ENCODE data around the gene AP1G2.
"Not testable (repeated sequence)": the region's sequence is repeated elsewhere in the genome, so short reads cannot be mapped to it uniquely, and the experiment has no call there.

Gene AP1G2, protein sequence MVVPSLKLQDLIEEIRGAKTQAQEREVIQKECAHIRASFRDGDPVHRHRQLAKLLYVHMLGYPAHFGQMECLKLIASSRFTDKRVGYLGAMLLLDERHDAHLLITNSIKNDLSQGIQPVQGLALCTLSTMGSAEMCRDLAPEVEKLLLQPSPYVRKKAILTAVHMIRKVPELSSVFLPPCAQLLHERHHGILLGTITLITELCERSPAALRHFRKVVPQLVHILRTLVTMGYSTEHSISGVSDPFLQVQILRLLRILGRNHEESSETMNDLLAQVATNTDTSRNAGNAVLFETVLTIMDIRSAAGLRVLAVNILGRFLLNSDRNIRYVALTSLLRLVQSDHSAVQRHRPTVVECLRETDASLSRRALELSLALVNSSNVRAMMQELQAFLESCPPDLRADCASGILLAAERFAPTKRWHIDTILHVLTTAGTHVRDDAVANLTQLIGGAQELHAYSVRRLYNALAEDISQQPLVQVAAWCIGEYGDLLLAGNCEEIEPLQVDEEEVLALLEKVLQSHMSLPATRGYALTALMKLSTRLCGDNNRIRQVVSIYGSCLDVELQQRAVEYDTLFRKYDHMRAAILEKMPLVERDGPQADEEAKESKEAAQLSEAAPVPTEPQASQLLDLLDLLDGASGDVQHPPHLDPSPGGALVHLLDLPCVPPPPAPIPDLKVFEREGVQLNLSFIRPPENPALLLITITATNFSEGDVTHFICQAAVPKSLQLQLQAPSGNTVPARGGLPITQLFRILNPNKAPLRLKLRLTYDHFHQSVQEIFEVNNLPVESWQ

DNA sequence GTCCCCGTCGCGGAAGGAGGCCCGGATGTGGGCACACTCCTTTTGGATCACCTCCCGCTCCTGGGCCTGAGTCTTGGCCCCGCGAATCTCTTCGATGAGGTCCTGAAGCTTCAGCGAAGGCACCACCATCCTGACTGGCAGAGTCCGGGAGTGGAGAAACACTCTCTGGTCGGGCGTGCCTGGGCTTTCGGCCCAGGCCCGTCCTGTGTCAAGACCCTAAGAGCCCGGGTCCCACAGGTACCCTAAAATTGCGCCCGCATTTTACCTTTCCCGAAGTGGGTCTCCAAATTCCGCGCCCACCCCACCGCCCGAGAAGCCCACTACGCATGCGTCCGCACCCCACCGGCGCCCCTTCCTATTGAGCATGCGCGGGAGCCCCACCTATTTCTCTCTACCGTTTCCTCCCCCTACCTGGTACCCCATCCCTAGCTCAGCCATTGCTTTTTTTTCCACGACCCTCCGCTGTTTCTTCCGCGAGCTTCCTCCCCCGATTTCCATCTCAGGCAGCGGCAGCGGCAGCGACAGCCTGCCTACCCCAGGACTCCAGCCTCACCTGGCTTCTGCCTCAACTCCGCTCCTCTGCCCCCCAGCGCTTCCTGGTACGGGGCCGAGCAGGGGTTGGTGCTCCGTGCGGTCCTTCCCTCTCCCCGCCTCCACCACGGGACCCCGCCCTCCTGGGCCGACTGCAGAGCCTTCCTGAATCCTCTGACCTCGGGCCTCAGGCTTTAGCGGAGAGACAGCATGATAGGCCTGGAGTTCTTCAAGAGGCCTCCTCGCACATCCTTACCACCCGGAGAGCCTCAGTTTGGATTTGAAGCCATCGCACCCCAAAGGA, at the start of gene AP1G2:
Gene AP1G2, minus strand, starts transcription at position 606 of the 835 bp plus-strand sequence. Its CDS starts 477 bp downstream, at position 129.
- in situ Hi-C loops (cut with HindIII; ENCODE audit: low sequenced_read_pairs) = no loop called here

DNA sequence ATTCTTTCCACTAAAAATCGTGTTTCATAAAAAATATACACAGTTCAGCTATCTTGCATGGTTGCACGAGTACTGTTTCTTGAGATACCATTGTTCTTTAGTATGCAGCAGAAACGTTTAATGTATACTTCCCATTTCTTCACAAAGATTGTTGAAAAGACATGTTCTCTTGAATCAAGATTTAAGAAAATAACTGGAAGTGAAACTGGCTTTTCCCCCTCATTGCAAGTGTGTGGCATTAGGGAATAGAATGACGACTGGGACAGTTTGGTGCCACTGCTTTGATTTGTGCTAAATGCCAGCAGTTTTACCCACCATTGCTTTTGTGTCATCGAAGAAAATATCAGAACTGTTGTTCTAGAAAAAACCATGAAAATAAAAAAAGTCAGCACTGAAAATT, 48.3 kb upstream of the AP1G2 start:
- in situ Hi-C loops (cut with HindIII; ENCODE audit: low sequenced_read_pairs) = no loop called here

DNA sequence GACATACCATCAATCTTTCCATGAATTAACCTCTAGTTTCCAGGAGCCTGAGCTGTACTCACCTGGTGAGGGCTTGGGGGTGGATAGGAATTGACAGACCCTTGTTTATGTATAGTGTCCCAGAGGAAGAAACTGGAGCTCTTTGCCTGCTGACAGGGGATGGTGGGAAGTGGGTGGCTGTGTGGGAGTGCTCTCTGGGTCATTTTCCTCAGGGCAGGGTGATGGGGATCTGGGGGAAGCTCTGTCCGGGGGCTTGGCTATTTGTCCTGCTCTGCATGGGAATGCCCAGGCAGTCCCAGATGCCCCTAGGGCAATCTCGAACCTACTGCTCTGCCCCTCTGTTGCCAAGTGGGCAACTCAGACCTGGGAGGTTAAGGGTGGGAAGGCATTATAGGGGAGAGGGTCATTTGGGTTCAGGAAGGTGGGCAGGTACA, 46.8 kb upstream of the AP1G2 start:
- in situ Hi-C loops (cut with HindIII; ENCODE audit: low sequenced_read_pairs) = no loop called here

DNA sequence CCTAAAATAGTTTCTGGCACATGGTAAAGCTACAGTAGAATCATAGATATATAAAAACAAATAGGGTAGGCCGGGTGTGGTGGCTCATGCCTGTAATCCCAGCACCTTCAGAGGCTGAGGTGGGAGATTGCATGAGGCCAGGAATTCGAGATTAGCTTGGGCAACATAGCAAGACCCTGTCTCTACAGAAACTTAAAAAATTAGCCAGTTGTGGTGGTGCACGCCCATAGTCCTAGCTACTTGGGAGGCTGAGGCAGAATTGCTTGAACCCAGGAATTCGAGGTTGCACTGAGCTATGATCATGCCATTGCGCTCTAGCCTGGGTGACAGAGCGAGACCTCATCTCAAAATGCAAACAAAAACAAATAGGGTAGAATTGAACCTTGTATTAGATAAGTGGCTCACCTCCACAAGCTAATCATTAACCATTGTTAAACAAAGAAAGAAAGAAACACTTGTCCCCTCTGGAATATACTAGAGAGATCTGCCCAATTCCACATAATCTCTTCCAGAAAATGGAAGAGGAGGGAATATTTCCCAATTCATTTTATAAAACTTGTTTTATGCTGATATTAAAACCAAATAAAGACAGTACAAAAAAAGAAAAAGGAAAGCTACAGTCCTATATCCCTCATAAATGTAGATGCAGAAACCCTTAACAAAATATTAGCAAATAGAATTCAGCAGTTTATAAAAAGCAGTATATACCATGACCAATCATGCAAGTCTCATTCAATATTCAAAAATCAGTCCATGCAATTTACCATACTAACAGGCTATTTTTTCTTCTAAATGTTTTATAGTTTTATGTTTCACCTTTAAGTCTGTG, 45.9 kb upstream of the AP1G2 start:
- in situ Hi-C loops (cut with HindIII; ENCODE audit: low sequenced_read_pairs) = no loop called here

DNA sequence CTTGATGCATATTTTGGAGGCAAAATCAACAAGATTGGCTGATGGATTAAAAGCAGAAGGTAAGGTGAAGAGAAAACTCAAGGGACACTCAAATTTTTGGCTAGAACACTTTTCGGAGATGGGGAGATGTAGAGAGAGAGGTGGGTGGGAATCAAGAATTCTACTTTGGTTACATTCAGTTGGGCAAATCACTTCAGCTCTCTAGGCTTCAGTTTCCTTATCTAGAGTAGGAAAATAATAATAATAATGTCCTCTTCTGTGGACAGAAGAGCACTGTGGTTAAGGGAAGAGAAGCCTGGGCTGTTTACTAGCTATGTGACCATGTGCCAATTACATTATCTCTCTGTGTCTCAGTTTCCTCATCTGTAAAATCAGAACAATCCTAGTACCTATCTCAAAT, 45.2 kb upstream of the AP1G2 start:
- in situ Hi-C loops (cut with HindIII; ENCODE audit: low sequenced_read_pairs) = no loop called here

DNA sequence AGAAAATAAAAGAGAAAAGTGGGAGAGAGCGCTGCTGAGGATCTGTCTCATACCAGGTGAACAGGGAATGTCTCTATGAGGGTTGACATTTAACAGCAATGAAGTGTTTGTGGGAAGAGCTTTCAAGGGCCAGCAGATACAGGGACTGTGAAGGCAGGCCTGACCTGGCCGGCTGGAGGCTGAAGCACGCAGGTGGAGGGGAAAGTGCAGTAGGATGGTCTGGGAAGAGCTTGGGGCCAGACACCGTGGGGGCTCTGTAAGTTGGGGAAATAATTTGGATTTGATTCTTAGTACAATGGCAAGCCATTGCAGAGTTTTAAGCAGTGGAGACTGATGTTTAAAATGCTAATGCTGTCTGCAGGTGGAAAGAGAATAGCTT, 44.8 kb upstream of the AP1G2 start:
- in situ Hi-C loops (cut with HindIII; ENCODE audit: low sequenced_read_pairs) = no loop called here

DNA sequence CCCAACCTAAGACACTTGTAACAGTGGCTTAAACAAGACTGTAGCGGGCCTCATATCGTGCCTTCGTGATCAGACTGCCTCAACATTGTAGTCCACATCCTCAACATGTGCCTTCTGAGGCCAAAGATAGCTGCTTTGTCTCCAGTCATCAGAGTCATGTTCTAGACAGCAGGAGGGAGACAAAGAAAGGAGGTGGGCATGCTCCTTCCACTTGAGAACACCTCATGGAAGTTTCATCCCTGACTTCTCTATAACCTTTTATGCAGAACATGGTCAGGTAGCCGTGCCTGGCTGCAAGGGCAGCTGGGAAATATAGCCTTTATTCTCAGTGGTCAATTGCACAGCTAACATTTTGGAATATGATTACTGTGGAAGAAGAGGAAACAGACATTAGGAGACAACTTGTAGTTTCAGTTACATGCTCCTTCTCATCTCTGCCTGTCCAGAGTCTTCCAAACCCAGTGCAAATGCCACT, 43.3 kb upstream of the AP1G2 start:
- in situ Hi-C loops (cut with HindIII; ENCODE audit: low sequenced_read_pairs) = no loop called here

DNA sequence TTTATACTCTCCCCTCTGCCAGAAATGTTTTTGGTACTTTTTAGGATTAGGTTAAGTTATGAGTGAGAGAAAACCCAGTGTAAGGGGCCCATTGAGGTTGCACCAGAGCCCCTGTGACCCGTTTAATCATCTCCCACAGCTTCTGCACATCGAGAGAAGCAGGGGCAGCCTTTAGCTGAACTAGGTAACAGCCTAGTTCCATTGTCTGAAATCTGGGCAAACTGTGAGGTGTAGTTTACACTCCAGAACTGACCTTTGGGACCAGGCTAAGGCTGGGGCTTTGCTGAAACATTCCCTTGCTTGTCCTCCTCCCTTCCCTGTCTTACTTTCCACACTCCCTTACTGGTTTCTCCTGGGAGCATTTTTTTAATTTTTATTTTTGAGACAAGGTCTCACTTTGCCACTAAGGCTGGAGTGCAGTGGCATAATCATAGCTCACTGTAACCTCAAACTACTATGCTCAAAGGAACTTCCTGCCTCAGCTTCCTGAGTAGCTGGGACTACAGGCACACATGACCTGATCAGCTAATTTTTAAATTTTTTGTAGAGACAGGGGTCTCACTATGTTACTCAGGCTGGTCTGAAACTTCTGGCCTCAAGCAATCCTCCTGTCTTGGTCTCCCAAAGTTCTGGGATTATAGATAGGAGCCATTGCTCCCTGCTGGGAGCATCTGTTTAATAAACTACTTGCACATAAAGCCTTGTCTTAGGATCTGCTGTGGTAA, 42.7 kb upstream of the AP1G2 start:
- in situ Hi-C loops (cut with HindIII; ENCODE audit: low sequenced_read_pairs) = no loop called here

DNA sequence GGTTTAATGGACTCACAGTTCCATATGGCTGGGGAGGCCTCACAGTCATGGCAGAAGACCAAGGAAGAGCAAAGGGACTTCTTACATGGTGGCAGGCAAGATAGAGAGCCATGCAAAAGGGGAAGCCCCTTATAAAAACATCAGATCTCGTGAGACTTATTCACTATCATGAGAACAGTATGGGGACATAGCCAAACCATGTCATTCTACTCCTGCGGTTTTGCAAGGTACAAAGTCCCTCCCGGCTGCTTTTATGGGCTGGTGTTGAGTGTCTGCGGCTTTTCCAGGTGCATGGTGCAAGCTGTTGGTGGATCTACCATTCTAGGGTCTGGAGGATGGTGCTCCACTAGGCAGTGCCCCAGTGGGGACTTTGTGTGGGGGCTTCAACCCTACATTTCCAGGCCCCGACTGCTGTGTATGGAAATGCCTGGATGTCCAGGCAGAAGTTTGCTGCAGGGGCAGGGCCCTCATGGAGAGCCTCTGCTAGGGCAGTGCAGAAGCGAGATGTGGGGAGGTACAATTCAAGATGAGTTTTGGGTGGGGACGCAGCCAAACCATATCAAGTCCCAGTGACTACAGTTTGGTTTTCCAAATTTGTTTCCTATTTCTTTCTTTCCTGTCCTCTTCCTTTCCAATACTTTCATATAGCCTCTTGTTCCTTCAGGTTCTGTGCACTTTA, 42.0 kb upstream of the AP1G2 start:
- in situ Hi-C loops (cut with HindIII; ENCODE audit: low sequenced_read_pairs) = not testable (repeated sequence)

DNA sequence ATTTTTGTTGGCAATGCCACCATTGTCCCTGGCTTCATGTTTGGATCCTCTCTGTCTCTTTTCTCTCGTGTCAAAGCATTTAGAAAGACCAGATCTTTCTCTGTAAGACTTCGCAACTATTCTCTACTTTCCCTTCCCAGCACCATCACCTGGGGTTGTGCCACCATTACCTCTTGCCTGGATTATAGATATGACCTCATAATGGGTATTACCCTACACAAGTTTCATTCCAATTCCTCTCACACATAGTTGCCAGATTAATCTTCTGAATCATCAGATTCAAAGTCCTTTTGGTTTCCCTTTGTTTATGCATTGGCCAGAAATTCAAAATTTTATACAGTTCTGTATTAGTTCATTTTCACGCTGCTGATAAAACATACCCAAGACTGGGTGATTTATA, 41.4 kb upstream of the AP1G2 start:
- in situ Hi-C loops (cut with HindIII; ENCODE audit: low sequenced_read_pairs) = no loop called here

DNA sequence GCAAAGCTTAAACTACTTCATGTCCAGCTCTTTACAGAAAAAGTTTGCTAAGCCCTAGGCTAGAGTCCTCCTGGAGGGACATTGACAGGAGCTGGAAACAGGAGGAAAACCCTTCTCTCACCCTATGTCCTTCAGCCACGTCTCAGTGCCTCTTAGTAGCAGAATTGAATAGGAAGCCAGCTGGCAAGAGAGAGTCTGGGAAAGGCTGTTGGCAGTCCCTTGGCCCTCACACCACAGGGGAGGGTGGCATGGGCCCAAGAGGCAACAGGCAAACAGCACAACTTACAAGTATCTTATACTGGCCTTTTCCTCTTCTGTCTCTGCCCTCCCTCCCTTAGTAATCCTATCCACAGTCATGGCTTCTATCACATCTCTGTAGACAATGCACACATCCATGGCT, 40.9 kb upstream of the AP1G2 start:
- in situ Hi-C loops (cut with HindIII; ENCODE audit: low sequenced_read_pairs) = no loop called here

DNA sequence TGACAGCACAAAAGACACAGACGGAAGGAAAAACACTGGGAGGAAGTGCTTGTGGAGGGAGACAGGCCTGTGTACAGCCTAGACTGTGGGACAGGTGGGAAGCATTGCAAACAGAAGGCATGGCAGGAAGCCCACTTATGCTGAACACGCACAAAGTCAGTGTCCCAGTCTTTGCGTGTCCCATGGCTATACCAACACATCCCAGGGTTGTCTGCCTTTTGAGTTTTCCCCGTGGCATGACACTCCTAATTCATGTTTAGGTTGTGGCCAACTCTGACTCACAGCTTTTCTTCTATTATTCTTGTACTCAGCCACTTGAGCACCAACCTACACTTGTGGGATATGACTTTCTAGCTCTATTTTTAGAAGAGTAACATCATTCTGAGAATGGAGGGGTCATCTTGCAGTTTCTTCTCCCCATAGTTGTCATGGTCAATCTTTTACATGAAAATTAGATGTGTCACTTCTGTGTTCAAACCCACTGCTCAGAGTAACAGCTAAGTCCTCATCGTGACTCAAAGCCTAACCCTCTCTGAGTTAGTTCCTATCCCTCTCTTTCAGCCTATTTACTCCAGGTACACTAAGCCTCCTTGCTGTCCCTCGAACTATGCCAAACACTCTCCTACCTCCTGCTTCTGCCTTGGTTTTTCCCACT, 38.5 kb upstream of the AP1G2 start:
- in situ Hi-C loops (cut with HindIII; ENCODE audit: low sequenced_read_pairs) = no loop called here

DNA sequence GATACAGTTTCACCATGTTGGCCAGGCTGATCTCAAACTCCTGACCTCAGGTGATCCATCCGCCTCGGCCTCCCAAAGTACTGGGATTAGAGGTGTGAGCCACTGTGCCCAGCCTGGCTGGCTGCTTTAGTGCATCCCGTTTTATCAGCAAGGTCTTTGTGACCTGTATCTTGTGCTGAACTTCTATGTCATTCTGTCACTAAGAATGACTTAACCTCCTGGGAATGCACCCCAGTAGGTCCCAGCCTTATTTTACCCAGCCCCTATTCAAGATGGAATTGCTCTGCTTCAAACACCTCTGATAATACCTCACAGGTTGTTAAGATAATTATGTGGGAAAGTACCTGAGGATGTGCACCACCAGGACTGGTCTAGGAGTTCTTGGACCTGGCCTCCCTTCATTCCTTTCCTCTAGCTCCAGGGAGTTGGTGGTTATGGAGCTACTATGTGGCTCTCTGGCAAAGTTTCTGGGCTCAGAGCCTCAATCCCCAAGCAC, 37.1 kb upstream of the AP1G2 start:
- in situ Hi-C loops (cut with HindIII; ENCODE audit: low sequenced_read_pairs) = no loop called here

DNA sequence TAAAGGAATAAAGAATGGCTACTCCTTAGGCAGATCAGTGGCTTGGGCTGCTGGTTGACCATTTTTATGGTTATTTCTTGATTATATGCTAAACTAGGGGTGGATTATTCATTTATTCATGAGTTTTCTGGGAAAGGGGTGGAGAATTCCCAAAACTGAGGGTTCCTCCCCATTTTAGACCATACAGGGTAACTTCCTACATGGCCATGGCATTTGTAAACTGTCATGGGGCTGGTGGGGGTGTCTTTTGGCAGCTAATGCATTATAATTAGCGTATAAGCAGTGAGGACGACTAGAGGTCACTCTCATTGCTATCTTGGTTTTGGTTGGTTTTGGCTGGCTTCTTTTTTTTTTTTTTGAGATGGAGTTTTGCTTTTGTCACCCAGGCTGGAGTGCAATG, 36.6 kb upstream of the AP1G2 start:
- in situ Hi-C loops (cut with HindIII; ENCODE audit: low sequenced_read_pairs) = no loop called here

DNA sequence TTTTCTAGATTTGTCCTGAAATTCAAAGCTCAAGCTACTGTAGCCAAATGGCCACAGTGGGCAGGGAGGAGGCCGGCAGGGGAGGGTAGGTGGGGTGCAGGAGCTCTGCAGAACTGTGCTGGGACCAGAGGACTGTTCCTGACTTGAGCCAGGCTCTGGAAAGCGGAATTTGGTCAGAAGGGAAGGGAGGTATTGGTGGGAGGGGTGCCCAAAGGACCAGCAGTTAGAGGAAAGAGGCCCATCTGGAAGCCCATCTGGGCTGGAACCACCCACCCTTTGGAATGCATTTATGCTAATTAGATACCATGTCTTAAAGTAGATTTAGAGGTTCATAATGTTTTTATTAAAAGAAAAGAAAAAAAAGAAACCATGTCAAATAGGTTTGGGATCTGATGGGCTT, 35.5 kb upstream of the AP1G2 start:
- in situ Hi-C loops (cut with HindIII; ENCODE audit: low sequenced_read_pairs) = no loop called here

DNA sequence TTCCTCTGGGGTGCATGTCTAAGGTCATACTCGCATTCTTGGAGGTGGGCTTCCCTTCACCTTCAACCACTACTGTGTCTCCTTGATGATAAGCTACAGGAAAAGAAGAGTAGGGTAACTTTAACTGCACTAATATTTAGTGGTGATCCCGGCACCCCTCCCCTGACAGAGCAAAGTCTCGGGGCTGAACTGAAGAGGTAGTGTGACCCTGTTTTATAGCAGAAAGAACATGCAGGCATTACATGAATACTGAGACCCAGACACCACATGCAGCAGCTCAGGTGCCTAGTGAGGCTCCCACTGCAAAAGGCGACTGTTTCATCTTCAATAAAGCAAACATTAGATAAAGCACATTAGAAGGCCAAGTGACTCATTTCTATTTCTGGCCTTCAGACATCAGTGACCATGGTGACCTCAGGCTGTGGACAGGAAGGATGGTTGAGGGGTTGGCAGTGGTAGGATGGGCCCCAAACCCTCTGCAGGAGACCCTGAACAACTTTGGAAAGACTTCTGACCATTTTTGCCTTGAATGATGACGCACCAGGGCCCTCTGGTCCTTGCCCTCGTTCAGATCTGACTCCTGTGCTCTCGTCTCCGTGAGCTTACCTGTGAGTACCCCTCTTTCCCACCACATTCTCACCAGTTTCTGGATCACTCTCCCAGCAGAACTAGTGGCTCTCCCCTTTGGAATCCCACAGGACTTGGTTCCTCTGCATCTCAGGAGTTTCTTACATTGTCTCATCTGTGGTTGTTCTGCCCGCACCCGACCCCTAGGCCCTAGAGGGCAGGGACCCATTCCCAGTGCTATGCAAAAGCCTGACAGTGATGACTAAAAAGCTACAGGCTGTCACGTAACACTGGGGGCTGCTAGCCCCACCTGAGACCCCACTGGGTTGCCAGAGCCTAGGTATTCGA, 34.8 kb upstream of the AP1G2 start:
- in situ Hi-C loops (cut with HindIII; ENCODE audit: low sequenced_read_pairs) = no loop called here

DNA sequence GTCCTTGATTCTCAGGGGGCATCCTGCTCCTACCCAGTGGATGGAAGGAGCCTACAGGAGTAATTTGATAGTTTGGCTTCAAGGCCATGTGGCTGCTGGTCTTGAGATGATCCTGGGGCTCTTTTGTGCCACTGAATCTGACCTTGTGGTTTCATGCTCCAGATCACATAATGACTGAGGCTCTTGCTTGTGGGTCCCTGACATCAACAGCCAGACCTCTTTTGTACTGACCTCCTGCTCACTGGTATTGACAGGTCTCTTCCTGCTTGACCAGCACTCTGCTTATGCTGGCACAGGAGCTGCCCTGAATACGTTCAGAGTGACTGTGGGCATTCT, 34.2 kb upstream of the AP1G2 start:
- in situ Hi-C loops (cut with HindIII; ENCODE audit: low sequenced_read_pairs) = no loop called here

DNA sequence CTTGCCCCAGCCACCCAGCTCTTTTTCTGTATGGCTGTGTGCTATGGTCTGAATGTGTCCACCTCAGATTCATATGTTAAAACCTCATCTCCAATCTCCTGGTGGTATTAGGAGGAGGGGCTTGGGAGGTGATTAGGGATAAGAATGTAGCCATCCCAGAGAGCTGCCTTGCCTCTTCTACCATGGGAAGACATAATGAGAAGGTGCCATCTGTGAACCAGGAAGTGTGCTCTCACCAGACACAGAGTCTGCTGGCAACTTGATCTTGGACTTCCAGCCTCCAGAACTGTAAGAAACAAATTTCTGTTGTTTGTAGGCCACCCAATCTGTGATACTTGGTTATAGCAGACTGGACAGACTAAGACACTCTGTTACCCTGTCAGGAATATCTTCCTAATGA, 33.8 kb upstream of the AP1G2 start:
- in situ Hi-C loops (cut with HindIII; ENCODE audit: low sequenced_read_pairs) = no loop called here

Measured in endothelial cell of hepatic sinusoid (primary cell).